ENCODE data around the gene CHN2.

The CHN2 gene

GRCh38 chr7:29469976-29470557 is 275.5 kb downstream of the CHN2 start:
- no peak for DNase-seq (ENCODE audit: low read depth)
- TF ChIP-seq MAX (IDR thresholded peaks at IDR 0.05; ENCODE audit: low read depth, low read length), result no peak
- TF ChIP-seq MYC (IDR thresholded peaks at IDR 0.05; ENCODE audit: low read depth, low read length), result no peak
- no peak for TF ChIP-seq POLR2A (IDR thresholded peaks at IDR 0.05; ENCODE audit: extremely low read depth, insufficient read length)
- TF ChIP-seq CTCF (IDR thresholded peaks at IDR 0.05; ENCODE audit: low read depth, low read length), result no peak
- no peak overlapping the region for H3K4me3 ChIP-seq (ENCODE audit: low read depth, low read length)

- TF ChIP-seq CTCF (IDR thresholded peaks at IDR 0.05; ENCODE audit: low read depth, low read length) (no peak), POLR2A (IDR thresholded peaks at IDR 0.05; ENCODE audit: extremely low read depth, insufficient read length) (no peak), MYC (IDR thresholded peaks at IDR 0.05; ENCODE audit: low read depth, low read length) (no peak)
- DNase-seq (ENCODE audit: low read depth), result no peak
- H3K4me3 ChIP-seq (ENCODE audit: low read depth, low read length), result no peak overlapping the region
Measured at GRCh38 chr7:29471444-29472138, 277.0 kb downstream of the CHN2 start.

GRCh38 chr7:29476916-29477315 is 282.3 kb downstream of the CHN2 start:
- DNase-seq (ENCODE audit: low read depth), result no peak
- TF ChIP-seq CTCF (IDR thresholded peaks at IDR 0.05; ENCODE audit: low read depth, low read length), result no peak
- TF ChIP-seq MAX (IDR thresholded peaks at IDR 0.05; ENCODE audit: low read depth, low read length), result no peak
- no peak for TF ChIP-seq MYC (IDR thresholded peaks at IDR 0.05; ENCODE audit: low read depth, low read length)
- TF ChIP-seq POLR2A (IDR thresholded peaks at IDR 0.05; ENCODE audit: extremely low read depth, insufficient read length), result no peak
- no peak overlapping the region for H3K4me3 ChIP-seq (ENCODE audit: low read depth, low read length)

GRCh38 chr7:29478226-29478625 is 283.7 kb downstream of the CHN2 start:
- H3K4me3 ChIP-seq (ENCODE audit: low read depth, low read length), result no peak overlapping the region
- TF ChIP-seq MYC (IDR thresholded peaks at IDR 0.05; ENCODE audit: low read depth, low read length), result no peak
- no peak for DNase-seq (ENCODE audit: low read depth)

GRCh38 chr7:29478687-29479240 is 284.2 kb downstream of the CHN2 start:
- no peak for DNase-seq (ENCODE audit: low read depth)
- no peak overlapping the region for H3K4me3 ChIP-seq (ENCODE audit: low read depth, low read length)
- TF ChIP-seq MAX (IDR thresholded peaks at IDR 0.05; ENCODE audit: low read depth, low read length) (no peak), POLR2A (IDR thresholded peaks at IDR 0.05; ENCODE audit: extremely low read depth, insufficient read length) (no peak), MYC (IDR thresholded peaks at IDR 0.05; ENCODE audit: low read depth, low read length) (no peak), CTCF (IDR thresholded peaks at IDR 0.05; ENCODE audit: low read depth, low read length) (no peak)

GRCh38 chr7:29479301-29480200 is 285.0 kb downstream of the CHN2 start:
- DNase-seq (ENCODE audit: low read depth), result no peak
- H3K4me3 ChIP-seq (ENCODE audit: low read depth, low read length), result no peak overlapping the region
- TF ChIP-seq MAX (IDR thresholded peaks at IDR 0.05; ENCODE audit: low read depth, low read length) (no peak), CTCF (IDR thresholded peaks at IDR 0.05; ENCODE audit: low read depth, low read length) (no peak), MYC (IDR thresholded peaks at IDR 0.05; ENCODE audit: low read depth, low read length) (no peak), POLR2A (IDR thresholded peaks at IDR 0.05; ENCODE audit: extremely low read depth, insufficient read length) (no peak)
